ENCODE data around the gene UBE2J2.

The UBE2J2 gene

DNA sequence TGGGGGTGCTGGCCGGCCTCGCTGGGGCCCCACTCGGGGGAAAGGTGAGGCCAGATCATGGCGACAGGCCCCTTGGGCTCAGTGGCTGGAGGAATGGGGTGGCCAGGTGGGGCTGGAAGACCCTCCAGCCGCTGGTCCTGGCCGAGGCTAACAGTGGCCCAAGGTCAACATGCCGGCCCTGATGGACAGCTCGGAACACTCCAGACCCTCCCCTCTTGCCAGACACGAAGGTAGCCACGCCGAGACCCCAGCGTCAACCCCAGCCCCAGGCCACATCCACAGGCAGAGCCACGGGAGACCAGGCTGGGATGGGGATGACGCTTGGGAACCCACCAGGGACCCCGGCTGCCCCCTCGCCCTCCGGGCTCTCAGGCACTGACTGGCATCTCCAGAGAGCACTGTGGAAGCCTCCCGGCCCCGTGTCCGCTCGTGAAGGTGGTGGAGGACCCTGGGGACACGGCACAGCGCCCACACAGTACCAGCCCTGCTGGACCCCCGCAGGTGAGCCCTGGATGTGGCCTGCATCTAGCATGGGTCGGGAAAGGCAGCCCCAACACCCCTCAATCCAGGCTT, 26.2 kb downstream of the UBE2J2 start:
- DNase-seq: no peak
- intact Hi-C loops (cut with DNase I): no loop called here

DNA sequence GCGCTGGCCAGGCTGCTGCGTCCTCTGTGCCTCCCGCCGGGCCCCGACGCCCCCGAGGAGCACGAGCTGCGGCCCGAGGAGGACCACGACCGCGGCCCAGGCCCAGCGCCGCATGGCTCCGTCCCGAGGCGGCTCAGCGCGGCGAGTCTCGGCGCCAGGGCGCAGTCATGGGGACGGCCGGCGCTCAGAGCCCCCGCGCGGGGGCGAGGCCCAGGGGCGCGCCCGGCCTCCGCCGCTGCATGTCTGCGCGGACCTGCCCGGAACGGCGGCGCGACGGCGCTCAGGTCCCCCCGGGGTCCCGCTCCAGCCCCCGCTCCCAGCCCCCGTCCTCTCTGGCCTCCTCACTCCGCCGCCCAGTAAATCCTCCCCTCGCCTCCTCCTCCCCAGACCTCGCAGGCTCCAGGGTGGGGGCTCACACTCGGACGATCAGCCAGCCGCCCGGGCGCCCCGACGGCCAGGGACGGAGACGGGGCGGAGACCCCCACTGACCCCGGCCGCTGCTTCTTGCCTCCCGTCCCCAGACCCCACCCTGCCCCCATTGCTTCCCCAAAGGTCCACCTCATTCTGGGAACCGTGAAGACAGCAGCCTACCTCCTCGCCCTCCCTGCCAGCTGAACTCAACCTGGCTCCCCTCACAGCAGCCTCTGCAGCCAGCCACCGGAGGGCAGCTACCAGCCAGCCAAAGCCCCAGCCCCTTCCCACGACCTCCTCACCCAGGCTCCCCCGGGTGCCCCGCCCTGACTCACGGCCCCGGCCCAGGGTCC, 26.9 kb downstream of the UBE2J2 start, which contains the start of gene C1QTNF12:
Gene C1QTNF12, minus strand, starts transcription at position 146 of the 764 bp plus-strand sequence. Its CDS starts 32 bp downstream, at position 114.
- intact Hi-C loops (cut with DNase I): no loop called here
- no peak for DNase-seq

DNA sequence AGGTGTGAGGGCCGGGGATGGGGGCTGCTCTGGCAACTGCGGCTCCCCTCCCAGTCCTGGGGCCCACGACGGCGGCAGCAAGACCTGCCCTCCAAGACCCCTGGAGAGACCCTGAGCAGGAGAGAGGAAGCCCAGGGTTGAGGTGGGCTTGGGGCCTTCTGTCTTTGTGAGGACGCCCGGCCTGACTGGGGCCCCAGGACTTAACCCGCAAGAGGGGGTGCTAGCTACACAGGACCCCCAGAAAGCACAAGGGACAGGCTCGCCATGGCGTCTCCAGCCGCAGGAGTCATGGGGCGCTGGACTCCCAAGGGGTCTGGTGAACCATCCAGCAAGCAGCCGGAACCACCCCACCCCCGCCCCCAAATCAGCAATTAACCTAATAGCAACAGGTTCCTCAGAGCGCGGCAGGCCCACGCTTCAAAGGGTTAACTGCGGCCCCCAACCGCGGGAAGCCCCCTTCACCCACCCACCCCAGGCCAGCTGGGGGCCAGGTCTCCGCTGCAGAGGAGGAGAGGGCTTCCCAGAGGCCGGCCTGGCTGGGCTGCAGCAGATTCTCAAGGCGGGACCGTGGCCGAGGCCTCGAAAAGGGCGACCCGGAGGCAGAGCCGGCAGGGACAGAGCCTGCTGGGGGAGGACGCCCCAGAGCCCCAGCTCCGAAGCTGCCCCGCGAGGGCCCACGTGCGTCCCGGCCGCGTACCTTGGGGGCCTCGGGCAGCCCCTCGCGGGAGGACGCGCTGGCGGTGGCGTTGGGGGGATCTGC, 27.7 kb downstream of the UBE2J2 start:
- intact Hi-C loops (cut with DNase I): no loop called here
- no peak for DNase-seq

DNA sequence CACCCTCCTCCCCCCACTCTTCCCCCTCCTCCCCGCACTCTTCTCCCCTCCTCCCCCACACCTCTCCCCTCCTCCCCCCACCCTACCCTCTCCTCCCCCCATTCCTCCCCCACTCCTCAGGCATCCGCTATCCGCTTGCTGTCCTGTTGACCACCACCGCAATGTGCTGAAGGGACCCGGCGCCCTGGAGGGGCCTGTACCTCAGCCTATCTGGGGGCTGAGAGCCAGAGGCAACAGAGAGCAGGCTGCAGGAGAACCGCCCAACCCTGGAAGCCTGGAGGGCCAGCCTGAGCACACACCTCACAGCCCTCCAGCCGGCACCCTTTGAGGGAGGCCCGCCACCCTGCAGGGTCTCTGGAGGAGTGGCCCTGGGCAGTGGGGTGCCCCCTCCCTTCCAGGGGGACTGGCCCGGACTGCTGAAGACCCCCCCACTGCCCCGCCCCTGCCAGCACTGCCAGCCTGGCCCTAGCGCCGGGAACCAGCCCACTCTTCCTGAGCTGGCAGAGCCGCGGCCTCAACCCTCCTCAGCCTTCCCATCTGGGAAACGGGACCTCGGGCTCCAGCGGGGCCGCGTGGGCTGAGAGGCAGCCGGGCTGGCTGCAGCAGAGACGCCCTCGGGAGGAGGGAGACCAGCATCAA, 28.4 kb downstream of the UBE2J2 start:
- intact Hi-C loops (cut with DNase I): no loop called here
- DNase-seq: no peak

DNA sequence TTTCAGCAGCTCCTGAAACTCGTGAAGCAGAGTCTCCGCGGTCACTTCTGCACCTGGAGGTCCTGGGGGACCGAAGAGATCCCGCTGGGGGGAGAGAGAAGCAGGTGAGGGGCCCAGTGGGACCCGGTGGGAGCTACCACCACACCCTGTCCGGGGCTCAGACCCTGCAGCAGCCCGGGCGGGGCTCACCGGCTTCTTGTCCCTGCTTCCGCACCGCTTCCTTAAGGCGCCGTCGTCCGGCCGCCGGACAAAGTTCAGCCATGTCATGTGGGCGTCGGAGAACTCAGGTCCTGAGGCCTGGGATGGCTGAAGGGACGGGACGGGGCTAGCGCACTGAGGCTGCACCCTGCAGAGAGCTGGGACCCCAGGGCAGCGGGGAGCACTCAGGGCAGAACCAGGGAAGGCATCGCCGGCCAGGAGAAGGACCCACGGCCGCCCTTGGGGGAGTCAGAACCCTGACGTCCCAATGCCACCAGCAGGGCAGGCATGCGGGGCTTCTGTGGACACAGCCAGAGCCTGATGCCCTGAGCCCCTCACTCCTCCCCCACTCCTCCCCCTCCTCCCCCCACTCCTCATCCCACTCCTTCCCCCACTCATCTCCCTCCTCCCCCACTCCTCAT, 29.4 kb downstream of the UBE2J2 start:
- intact Hi-C loops (cut with DNase I): no loop called here
- no peak for DNase-seq

DNA sequence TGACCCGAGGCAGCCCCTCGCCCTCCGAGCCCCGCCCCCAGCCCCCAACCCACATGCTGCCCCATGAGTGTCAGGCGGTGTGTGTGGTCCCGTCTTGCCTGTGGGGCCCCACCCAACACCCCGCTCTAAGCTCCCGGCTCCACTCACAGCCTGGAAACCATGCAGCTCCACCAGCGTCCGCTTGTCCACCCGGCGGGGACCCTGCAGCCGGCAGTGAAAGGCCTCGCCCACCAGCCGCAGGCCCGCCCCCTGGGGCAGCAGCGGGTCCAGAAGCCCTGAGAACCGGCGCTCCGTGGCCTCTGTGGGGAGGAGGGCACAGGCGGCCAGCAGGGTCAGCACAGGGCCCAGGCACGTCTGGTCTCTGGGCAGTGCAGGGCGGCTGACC, 29.9 kb downstream of the UBE2J2 start:
- intact Hi-C loops (cut with DNase I): no loop called here
- no peak for DNase-seq

DNA sequence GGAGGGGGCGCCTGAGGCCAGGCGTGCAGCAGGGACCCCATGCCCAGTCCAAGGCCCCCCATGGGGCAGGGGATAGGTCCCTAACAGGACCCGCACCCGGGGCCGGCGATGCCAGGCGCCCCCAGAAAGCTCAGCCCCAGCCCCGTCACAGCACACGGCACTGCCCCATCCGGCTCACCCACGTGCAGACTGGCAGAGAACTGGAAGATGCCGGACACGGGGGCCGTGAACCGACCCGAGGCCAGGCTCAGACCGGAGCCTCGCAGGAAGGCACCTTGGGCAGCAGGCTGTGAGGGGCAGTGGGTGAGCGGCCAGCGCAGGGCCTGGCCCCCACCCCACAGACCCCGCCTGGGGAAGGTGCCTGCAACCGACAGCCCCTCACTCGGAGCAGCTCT, 30.4 kb downstream of the UBE2J2 start:
- intact Hi-C loops (cut with DNase I): no loop called here
- DNase-seq: no peak

DNA sequence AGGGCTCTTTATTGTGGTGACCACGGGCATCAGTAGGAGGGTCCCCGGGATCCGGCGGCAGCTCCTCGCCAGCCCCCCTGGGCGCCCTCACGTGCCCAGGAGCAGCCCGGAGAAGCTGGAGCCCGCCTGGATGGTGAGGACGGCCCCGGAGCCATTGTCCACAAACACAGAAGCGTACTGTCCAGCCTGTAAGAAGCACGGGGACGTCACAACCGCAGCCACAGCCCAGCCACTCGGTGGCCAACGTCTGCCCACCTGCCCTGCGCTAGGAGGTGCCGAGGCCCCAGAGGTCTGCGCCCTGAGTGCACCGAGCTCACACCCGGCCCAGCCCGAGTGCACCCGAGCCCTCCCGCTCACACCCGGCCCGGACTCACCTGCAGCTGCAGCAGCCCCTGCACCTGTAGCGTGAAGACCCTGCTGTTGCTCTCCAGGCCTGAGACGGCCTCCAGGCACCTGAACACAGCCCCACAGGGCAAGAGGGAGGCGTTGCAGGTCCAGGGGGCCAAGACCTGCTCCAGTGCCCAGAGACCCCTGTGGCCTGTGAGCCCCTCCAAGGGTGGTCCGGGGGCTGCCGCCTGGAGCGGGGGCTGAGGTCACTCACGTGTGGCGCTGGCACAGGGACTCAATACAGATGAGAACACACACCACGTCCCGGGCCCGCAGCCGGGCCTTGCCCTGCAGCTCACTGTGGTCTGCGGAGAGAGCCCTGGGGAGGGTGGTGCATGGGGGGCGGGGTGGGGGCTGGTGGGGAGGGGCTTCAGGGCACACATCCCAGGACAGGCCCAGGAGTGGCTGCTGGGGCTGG, 31.0 kb downstream of the UBE2J2 start:
- intact Hi-C loops (cut with DNase I): no loop called here

DNA sequence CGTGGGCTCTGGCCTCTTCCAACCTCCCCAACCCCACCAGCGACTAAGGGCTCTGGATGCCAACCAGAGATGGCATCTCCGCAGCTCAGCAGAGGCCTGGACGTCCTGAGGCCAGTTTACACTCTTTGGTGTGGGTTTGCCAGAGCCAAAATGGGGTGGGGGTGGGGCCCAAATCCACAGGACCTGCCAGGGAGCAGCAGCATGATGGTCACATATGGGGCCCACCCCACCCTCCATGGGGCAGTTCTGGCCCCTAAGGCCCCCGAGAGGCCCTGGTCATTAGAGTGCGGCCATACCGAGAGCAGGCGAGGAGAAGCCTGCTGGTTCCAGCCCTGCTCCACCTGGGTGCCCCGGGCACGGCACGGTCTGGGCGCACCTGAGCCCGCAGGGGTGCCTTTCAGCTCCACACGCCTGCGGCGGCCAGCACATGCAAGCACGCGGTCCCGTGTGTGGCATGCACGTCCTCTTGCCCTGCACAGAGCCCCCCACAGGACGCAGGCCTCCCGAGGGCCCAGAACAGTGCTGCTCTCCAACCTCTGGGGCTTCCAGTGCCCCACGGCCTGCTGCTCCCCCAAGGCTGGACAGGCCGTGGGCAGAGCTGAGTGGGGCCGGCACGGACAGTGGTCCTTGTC, 31.9 kb downstream of the UBE2J2 start:
- no peak for DNase-seq
- intact Hi-C loops (cut with DNase I): no loop called here

More for the DNA sequence above, 31.0 kb downstream of the UBE2J2 start:
- DNase-seq: no peak

DNA sequence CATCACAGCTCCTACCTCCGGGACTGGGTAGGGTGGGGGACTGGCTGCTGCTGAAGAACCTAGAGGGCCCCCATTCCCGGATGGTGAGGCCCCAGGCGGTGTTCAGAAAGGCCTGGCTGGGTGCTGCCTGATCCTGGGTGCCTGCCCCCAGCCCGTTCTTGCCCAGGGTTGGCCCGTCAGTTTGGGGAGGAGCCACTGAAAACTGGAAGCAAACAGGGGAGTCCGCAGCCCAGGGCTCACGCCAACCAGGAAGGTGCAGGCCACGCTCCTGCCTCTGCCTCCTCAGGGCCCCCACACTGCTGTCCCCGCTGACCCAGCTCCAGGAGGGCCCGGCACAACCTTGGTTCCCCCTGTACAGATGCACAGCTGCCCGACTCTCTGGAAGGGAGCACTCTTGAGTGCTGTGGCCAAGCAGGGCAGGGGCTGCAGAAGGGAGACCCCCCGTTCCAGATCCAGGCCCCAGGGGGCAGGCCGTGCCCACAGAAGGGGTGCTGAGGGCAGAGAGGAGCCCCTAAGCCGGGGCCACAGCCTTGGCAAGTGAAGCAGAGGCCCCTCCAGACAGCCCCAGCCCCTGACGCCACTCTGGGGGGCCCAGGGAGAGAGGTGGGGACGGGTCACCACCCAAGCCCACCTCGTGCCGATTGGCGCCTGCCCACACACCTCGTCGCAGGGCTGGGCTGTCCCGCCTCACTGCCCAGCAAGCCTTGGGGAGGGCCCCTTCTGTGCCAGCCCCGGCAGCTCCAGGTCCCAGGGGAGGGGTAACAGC, 32.6 kb downstream of the UBE2J2 start:
- intact Hi-C loops (cut with DNase I): no loop called here
- no peak for DNase-seq

DNA sequence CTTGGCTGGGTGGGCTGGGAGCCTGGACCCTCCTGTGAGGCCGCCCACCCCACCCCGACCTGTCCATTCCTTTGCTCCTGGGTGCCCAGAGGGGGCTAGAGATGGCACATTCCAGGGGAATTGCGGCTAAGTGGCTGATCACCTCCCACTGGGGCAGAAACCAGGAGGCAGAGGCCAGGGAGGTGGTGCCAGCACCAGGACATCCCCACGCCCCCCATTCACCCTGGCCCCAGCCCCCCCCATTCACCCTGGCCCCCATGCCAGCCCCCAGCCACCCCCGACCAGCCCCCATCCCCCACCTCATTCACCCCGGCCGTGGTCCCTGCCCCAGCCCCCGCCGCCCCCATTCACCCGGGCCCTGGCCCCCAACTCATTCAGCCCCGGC, 33.3 kb downstream of the UBE2J2 start:
- DNase-seq: no peak
- intact Hi-C loops (cut with DNase I): no loop called here

DNA sequence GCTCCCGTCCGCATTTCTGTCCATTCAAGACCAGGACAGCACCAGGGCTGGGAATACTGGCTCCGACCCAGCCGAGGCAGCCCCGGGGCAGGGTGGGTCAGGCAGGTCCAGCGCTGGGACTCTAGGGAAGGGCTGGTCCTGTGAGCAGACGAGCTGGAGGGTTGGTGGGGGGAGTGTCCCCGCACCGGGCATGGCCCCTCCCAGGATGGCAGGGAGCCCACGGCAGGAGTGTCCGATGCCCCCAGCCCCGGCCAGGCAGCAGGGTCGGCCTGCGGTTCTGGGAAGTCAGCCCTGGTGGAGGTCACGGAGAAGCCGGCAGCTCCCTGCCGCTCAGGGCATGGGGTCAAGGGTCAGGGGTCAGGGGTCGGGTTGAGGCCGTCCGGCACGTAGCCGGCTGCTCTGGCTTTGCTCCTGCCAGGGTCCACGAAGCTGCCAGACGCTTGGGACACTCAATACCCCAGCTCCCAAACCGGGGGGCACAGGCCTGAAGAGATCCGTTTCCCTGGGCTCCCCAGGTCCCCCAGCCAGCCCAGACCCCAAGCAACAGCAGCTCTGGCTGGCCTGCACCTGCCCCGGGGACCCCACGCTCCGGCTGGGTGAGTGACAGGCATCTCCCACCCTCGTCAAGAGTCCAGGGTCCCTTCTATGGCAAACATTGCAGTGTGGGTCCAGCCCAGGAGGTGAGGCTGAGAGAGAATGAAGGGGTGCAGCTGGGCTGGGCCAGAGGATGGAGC, 33.9 kb downstream of the UBE2J2 start:
- DNase-seq: no peak
- intact Hi-C loops (cut with DNase I): no loop called here

DNA sequence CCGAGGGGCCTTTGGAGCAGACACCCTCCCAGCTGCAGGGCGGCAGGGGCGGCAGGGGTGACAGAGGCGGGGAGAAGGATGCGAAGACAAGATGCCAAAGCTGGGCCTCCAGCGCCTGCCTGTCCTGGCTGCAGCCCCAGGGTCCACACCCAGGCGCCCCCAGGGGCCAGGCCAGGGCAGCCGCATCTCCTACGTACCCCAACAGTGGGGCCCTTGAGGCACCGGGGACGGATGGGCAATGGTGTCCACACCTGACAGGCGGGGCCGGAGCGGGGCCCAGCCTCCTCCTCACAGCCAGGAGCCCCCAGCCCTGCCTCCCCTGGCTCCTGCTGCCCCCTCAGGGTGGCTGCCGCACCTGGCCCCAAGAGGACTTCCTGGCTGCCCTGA, 34.4 kb downstream of the UBE2J2 start:
- DNase-seq: no peak
- intact Hi-C loops (cut with DNase I): no loop called here

DNA sequence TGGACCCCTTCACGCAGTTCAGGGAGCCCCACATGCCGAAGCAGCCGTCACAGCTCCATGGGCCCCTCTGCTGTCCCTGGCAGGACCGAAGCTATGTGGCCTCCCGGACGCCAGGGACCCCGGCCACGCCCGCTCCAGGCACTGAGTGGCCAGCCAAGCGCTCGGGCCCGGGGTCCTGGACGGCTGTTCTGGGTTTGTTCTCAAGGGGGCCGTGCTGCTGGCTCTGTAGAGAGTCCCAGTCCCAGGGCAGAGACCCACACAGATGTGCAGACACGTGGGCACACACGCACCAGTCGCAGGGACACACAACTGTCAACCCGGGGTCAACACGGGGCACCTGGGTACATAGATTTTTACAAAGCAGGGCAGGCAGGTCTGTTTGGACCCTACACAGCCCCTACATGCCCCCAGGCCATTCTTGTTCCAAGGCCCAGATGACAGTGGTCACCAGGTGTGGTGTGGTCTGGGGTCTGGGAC, 34.9 kb downstream of the UBE2J2 start:
- no peak for DNase-seq
- intact Hi-C loops (cut with DNase I): no loop called here

DNA sequence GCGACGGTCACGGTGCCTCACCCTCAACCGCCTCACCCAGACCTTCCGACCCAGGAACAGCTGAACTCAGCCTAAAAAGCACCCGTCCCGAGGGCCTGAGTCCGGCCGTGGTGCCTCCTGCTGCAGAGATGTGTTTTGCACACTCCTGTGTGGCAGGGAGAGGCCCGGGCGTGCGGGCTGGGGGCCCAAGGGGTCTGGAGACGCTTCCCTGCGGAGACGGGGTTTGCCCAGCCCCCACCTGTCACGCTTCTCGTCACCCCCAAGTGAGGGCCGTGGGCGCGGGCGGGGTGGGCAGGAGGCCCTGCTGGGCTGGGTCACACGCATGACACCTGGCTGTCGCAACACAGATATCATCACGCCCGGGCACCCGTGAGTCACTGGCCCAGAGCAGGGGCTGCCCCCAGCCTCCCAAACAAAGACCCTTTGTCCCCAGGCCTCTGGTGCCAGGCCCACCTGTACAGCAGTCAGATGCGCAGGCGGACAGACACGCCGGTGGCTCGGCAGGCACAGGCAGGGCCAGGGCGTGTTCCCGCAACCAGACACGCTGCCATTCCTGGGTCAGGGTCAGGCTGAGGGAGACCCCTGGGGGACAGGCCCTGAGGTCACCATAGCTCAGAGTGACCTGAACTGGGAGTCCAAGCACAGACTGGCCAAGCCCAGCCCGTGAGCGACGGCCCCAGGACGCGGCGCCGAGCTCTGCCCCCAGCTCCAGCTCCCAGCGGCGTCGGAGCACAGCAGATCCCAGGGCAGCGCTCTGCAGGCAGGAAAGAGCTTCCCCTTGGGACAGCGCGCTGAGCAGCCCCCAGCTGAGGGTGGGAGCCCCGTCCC, 35.6 kb downstream of the UBE2J2 start:
- intact Hi-C loops (cut with DNase I): no loop called here
- no peak for DNase-seq

Data from head of caudate nucleus (tissue), 42 donors.